Inflammatory macrophage treated with lipopolysaccharide for 1 hour (primary cell): ENCODE results near the gene TBRG4.

Source experiments
- DNase-seq, 2 donors: peaks; one replicate each; pipeline ENCODE4 v3.0.0-alpha.2; 2020 to 2022

The TBRG4 gene

GRCh38 chr7:45050198-45050597, 61.3 kb downstream of the TBRG4 start:
- no peak for DNase-seq
